ENCODE data around the gene ACP5. TPM values are rescaled to one million over a fixed set of nuclear protein-coding genes. Genes with fewer than 3 reads are reported as not detected.

Gene ACP5
- total RNA-seq, 2 donors from 2014 or later = 2.1 to 3.8 TPM

DNA sequence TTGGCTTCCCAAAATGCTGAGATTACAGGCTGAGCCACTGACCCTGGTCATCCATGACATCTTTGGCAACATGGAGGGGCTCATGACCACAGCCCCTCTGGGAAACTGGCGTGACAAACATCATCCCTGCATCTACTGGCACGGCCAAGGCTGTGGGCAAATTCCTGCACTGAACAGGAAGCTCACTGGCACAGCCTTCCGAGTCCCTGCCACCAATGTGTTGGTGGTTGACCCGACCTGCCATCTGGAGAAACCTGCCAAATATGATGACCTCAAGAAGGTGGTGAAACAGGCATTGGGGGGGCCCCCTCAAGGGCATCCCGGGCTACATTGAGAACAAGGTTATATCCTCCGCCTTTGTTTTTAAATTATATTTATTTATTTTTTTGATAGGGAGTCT lies 8.9 kb upstream of the ACP5 start:
- H3K27me3 Mint-ChIP-seq (ENCODE audit: insufficient read depth) = peaks cover 3% of the 10 kb centered on the region

DNA sequence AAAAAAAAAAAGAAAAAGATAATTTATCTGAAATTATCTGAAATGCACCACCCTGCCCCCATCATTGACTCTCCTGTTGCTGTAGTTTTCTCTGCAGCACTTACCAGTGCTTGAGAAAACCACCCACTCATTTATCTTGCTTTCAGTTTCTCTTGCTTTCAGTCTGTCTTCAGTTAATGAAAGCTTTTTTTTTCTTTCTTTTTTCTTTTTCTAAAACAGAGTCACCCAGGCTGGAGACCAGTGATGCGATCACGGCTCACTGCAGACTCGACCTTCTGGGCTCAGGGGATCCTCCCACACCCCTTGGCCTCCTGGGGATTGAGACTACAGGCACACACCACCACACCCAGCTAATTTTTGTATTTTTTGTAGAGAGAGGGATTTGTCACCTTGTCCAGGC lies 4.3 kb upstream of the ACP5 start:
- H3K9ac ChIP-seq (ENCODE audit: extremely low read depth, low read length, poor library complexity, severe bottlenecking) = no peak overlapping the region
- Mint-ChIP-seq H3K4me3 (no peak overlapping the region), H3K9me3 (peaks cover 5% of the 10 kb centered on the region), H3K36me3 (ENCODE audit: low read depth) (no peaks in the 10 kb centered on the region), H3K4me1 (peaks cover 3% of the 10 kb centered on the region), H3K27me3 (ENCODE audit: insufficient read depth) (peaks cover 22% of the 10 kb centered on the region), H3K27ac (no peak overlapping the region)
- WGBS, 2 experiments (ENCODE audit: insufficient coverage in 1 of 2, insufficient read length in 1 of 2) = 80% methylated on average over 3 of the region's 3 CpGs; no CpG with 5 or more reads in 1 of the 2 experiments
- DNase-seq = no peak
- H3K4me3 ChIP-seq (ENCODE audit: low read length) = no peak overlapping the region
- no peaks in the 10 kb centered on the region for H3K9me3 ChIP-seq (ENCODE audit: control insufficient read depth, low read length)
- TF ChIP-seq, protein P1, sequence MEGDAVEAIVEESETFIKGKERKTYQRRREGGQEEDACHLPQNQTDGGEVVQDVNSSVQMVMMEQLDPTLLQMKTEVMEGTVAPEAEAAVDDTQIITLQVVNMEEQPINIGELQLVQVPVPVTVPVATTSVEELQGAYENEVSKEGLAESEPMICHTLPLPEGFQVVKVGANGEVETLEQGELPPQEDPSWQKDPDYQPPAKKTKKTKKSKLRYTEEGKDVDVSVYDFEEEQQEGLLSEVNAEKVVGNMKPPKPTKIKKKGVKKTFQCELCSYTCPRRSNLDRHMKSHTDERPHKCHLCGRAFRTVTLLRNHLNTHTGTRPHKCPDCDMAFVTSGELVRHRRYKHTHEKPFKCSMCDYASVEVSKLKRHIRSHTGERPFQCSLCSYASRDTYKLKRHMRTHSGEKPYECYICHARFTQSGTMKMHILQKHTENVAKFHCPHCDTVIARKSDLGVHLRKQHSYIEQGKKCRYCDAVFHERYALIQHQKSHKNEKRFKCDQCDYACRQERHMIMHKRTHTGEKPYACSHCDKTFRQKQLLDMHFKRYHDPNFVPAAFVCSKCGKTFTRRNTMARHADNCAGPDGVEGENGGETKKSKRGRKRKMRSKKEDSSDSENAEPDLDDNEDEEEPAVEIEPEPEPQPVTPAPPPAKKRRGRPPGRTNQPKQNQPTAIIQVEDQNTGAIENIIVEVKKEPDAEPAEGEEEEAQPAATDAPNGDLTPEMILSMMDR (conservative IDR thresholded peaks at IDR 0.05) = no peak
- H3K4me1 ChIP-seq (ENCODE audit: control insufficient read depth, insufficient read depth, low read length) = no peaks in the 10 kb centered on the region
- H3K36me3 ChIP-seq (ENCODE audit: control insufficient read depth, insufficient read depth, low read length) = no peaks in the 10 kb centered on the region
- H3K27ac ChIP-seq (ENCODE audit: low read depth, low read length) = no peak overlapping the region
- H3K27me3 ChIP-seq (ENCODE audit: control insufficient read depth, insufficient read depth, low read length, poor library complexity, severe bottlenecking) = no peaks in the 10 kb centered on the region

More for the DNA sequence above, 8.9 kb upstream of the ACP5 start:
- no peak for DNase-seq
- Histone ChIP-seq H3K27ac (ENCODE audit: low read depth, low read length) (no peak overlapping the region), H3K9me3 (ENCODE audit: control insufficient read depth, low read length) (no peaks in the 10 kb centered on the region), H3K9ac (ENCODE audit: extremely low read depth, low read length, poor library complexity, severe bottlenecking) (no peak overlapping the region), H3K4me3 (ENCODE audit: low read length) (no peak overlapping the region), H3K4me1 (ENCODE audit: control insufficient read depth, insufficient read depth, low read length) (no peaks in the 10 kb centered on the region), H3K36me3 (ENCODE audit: control insufficient read depth, insufficient read depth, low read length) (no peaks in the 10 kb centered on the region), H3K27me3 (ENCODE audit: control insufficient read depth, insufficient read depth, low read length, poor library complexity, severe bottlenecking) (no peaks in the 10 kb centered on the region)
- no peaks in the 10 kb centered on the region for H3K36me3 Mint-ChIP-seq (ENCODE audit: low read depth)
- TF ChIP-seq, protein P1 (conservative IDR thresholded peaks at IDR 0.05) = no peak
- no peak overlapping the region for H3K27ac Mint-ChIP-seq
- no peak overlapping the region for H3K4me3 Mint-ChIP-seq
- H3K9me3 Mint-ChIP-seq = no peaks in the 10 kb centered on the region
- H3K4me1 Mint-ChIP-seq = peaks cover 3% of the 10 kb centered on the region
- 83 to 89% methylated on average over 1 to 5 of the region's 6 CpGs for WGBS, 2 experiments (ENCODE audit: insufficient coverage in 1 of 2, insufficient read length in 1 of 2)

DNA sequence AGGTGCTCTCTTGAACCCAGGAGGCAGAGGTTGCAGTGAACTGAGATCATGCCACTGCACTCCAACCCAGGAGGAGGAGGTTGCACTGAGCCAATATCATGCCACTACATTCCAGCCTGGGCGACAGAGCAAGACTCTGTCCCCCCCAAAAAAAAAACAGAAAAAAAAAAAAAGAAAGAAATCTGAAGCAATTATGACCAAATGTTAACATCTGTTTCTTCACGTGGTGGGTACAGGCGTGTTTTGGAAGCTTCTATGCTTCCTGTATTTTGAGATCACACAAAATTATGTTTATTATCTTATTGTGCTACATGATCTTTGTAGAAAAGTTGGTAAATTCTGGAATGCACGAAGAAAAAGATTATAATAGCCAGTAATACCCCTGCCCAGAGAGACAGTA lies 2.7 kb upstream of the ACP5 start:
- TF ChIP-seq, protein P1 (conservative IDR thresholded peaks at IDR 0.05) = no peak
- Mint-ChIP-seq H3K4me3 (no peak overlapping the region), H3K4me1 (peaks cover 3% of the 10 kb centered on the region), H3K9me3 (peaks cover 5% of the 10 kb centered on the region), H3K36me3 (ENCODE audit: low read depth) (no peaks in the 10 kb centered on the region), H3K27ac (no peak overlapping the region), H3K27me3 (ENCODE audit: insufficient read depth) (peaks cover 22% of the 10 kb centered on the region)
- H3K4me1 ChIP-seq (ENCODE audit: control insufficient read depth, insufficient read depth, low read length) = no peaks in the 10 kb centered on the region
- H3K27ac ChIP-seq (ENCODE audit: low read depth, low read length) = no peak overlapping the region
- no peaks in the 10 kb centered on the region for H3K36me3 ChIP-seq (ENCODE audit: control insufficient read depth, insufficient read depth, low read length)
- 93 to 95% methylated on average over 3 to 4 of the region's 4 CpGs for WGBS, 2 experiments (ENCODE audit: insufficient coverage in 1 of 2, insufficient read length in 1 of 2)
- no peak overlapping the region for H3K4me3 ChIP-seq (ENCODE audit: low read length)
- H3K9ac ChIP-seq (ENCODE audit: extremely low read depth, low read length, poor library complexity, severe bottlenecking) = no peak overlapping the region
- DNase-seq = no peak
- no peaks in the 10 kb centered on the region for H3K9me3 ChIP-seq (ENCODE audit: control insufficient read depth, low read length)
- no peaks in the 10 kb centered on the region for H3K27me3 ChIP-seq (ENCODE audit: control insufficient read depth, insufficient read depth, low read length, poor library complexity, severe bottlenecking)

Measured in endodermal cell (in vitro differentiated cells).